Choroid plexus epithelial cell (primary cell): ENCODE measurements around the gene SYT8.

Source experiments
- DNase-seq: peaks from one replicate; pipeline ENCODE4 v3.0.0-alpha.2; 2010; ENCODE audit warnings: low read depth
- H3K4me3 ChIP-seq: 2 replicates; pipeline ENCODE4 v1.5.1; 2011; ENCODE audit warnings: low read depth, mild to moderate bottlenecking, control low read depth, low read length, moderate library complexity
- TF ChIP-seq, protein P1 (sequence below): conservative IDR thresholded peaks from 2 replicates; pipeline ENCODE4 v1.5.1; 2011; ENCODE audit warnings: low read depth, mild to moderate bottlenecking, control low read depth, inconsistent platforms, low read length, moderate library complexity

The SYT8 gene

DNA sequence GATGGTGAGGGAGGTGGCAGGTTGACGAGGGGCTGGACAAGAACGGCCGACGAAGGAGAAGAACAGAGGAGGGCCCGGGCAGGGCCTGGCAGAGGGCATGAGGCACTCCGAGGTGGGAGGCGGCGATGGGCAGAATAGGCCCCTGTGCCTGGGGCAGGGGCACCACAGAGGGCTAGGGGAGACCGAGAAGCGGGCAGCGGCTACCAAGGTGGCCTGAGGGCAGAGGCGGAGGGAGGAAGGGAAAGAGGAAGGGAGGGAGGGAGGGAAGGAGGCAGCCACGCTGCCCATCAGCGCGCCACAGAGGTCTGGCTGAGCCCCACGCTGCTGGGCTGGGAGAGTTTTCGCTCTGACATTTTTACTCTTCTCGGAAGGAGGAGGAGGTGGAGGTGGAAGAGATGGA lies 29.4 kb downstream of the SYT8 start:
- H3K4me3 ChIP-seq, result no peak overlapping the region
- TF ChIP-seq, protein P1, sequence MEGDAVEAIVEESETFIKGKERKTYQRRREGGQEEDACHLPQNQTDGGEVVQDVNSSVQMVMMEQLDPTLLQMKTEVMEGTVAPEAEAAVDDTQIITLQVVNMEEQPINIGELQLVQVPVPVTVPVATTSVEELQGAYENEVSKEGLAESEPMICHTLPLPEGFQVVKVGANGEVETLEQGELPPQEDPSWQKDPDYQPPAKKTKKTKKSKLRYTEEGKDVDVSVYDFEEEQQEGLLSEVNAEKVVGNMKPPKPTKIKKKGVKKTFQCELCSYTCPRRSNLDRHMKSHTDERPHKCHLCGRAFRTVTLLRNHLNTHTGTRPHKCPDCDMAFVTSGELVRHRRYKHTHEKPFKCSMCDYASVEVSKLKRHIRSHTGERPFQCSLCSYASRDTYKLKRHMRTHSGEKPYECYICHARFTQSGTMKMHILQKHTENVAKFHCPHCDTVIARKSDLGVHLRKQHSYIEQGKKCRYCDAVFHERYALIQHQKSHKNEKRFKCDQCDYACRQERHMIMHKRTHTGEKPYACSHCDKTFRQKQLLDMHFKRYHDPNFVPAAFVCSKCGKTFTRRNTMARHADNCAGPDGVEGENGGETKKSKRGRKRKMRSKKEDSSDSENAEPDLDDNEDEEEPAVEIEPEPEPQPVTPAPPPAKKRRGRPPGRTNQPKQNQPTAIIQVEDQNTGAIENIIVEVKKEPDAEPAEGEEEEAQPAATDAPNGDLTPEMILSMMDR, result no peak
- DNase-seq, result no peak

DNA sequence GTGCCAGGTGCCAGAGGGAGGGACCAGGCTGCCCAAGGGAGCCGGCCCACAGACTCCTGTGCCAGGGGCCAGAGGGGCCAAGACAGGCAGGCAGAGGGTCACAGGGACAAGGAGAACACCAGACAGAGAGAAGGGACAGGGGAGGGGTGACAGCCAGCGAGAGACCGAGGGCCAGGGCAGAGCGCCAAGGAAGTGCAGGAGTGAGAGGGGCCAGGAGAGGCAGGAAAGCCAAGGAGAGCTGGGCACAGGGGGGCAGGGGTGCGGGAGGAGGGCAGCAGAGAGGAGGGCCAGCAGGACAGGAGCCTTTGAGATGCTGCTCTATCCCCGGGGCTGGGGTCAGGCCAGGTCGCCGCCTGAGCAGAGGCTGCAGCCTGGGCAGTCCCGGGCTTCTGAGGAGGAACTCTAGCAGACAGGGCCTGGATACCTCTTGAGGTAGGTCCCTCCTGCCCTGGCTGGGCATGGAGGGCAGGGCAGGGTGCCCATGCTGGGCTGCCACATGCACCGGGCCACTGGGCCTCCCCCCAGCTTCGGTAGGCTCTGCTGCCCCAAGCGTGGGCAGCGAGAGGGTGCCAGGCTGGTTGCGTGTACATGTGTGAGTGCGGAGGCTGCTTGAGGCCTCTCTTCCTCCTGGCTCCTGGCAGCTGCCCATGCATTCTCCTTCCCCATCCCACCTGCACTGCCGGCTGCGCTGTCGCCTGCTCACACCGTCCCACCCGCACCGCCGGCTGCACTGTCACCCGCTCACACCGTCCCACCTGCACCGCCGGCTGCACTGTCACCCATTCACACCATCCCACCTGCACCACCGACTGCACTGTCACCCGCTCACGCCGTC lies 30.3 kb downstream of the SYT8 start:
- DNase-seq, result no peak
- no peak overlapping the region for H3K4me3 ChIP-seq
- TF ChIP-seq, protein P1, result no peak

DNA sequence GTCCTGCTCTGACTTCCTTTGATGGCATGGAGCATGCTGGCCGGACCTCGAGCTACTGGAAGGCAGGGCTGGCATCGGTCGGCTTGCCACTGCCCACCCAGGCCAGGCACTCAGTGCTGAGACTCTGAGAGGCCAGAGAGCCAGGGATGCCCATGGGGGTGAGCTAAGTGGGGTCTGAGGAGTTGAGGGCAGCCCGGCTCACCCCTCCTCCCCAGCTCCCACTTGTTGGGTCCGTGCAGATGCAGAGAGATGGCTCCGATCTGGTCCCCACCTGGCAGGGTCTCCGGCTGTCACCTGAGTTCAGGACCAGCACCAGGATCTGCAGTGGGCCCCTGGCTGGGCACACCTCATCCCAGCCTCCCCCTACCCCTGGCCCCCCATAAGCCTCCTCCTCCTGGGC lies 31.4 kb downstream of the SYT8 start:
- H3K4me3 ChIP-seq, result no peak overlapping the region
- TF ChIP-seq, protein P1, result no peak
- no peak for DNase-seq

DNA sequence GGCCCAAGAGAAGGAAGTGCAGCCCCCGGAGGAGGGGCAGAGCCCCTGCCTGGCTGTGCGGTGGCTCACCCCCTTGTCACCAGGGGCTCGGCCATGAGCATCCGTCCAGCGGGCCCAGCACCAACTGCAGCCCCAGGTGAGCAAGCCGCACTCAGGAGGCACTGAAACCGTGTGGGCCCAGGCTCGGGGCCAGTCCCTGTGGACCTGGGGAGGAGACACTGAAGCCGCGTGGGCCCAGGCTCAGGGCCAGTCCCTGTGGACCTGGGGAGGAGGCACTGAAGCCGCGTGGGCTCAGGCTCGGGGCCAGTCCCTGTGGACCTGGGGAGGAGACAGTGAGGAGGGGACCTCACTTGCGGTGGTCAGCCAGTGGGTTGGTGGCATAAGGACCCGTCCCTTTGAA lies 32.0 kb downstream of the SYT8 start:
- H3K4me3 ChIP-seq, result no peak overlapping the region
- no peak for DNase-seq
- TF ChIP-seq, protein P1, result no peak

DNA sequence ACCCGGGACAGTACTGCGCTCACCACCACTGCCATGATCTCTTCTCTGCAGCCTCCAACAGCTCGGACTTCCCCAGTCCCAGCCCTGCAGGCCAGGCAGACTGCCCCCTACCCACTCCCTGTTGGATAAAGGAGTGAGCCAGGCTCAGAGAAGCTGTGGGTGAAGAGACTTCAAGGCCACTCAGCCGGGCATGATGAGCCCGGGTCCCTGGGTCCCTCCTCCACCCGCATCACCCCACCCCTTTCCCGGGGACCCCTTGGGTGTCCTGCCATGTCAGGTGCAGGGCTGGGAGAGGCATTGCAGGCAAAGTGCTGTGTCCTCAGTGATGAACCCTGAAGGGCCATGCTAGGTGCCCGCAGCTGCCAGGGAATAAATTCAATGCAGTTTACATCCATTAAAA lies 32.6 kb downstream of the SYT8 start:
- no peak overlapping the region for H3K4me3 ChIP-seq
- TF ChIP-seq, protein P1, result no peak
- no peak for DNase-seq

DNA sequence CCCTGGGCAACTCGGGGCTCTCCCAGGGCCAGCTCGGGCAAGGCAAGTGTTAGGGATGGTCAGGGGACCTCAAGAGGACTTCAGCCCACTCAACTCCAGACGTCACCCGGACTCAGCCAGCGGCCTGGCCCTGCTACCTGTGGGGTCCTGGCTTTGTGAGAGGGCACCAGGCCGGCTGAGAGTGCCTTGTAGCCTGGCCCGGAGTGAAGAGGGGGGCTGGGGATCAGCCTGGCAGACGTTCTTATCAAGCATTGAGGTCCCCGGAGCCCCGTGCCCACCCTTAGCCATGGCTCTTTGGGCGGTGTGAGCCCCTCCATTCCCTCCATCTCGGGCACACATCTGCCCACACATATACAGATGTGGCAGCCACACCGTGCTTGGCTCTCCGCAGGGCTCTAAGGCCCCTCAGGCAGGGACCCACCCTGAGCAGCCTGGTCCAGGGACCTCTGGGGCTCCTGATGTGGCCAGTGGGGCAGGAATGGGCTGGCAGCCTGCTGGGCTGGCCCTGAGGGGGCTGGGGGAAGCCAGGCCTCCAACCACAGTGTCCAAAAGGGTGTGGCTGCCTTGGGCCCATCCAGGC lies 33.4 kb downstream of the SYT8 start:
- TF ChIP-seq, protein P1, result no peak
- no peak overlapping the region for H3K4me3 ChIP-seq
- no peak for DNase-seq

DNA sequence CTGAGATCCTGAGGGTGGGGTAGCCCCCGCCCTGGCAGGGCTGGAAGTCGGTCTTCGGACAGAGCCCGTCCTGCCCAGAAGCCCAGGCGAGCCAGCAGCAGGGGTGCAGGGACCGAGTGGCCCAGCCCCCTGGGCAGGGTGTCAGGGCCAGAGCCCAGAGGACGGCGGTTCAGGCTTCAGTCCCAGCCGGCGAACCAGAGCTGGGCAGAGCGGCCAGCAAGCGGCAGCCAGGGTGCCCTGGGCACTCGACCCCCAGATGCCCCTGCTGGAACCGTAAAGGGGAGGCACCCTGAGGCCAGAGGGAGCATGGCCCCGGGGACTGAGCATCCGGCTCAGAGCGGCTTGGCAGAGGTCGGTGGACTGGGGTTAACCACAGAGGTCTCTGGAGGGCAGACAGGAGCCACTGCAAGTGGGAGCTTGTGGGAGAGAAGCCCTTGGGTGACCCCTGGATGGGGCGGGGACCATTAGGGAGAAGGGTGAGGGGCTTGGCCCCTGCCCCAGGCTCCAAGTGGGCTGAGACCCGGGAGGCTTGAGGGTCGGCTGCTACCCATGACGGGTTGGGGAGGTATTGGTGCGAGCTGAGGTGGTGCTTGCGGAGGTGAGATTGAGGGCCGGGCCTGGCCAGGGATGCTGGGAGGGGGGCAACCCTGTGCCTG lies 34.0 kb downstream of the SYT8 start:
- DNase-seq, result no peak
- TF ChIP-seq, protein P1, result no peak
- H3K4me3 ChIP-seq, result no peak overlapping the region
